Measurements from ENCODE around the gene LYZL1. TPM values are rescaled to one million over a fixed set of nuclear protein-coding genes. Genes with fewer than 3 reads are reported as not detected.

LYZL1 gene
- total and polyA plus RNA-seq, 12 donors = not detected

- Histone ChIP-seq H3K36me3 (no peaks in the 10 kb centered on the region), H3K9me3 (no peaks in the 10 kb centered on the region), H3K4me3 (no peak overlapping the region), H3K4me1 (no peaks in the 10 kb centered on the region), H3K27me3 (peaks cover 0 to 4% (median 0%) of the 10 kb centered on the region in 7 donors), H3K27ac (no peak overlapping the region)
- ATAC-seq (no peak), DNase-seq (no peak)
- WGBS, 2 donors = 70 to 81% methylated on average over 5 of the region's 5 CpGs
- intact Hi-C loops (cut with DNase I) = no loop called here
- TF ChIP-seq CTCF (IDR thresholded peaks at IDR 0.05) = no peak
Measured at GRCh38 chr10:29243066-29243465, 45.8 kb upstream of the LYZL1 start.

- Histone ChIP-seq H3K27ac (no peak overlapping the region), H3K4me1 (no peaks in the 10 kb centered on the region), H3K4me3 (no peak overlapping the region), H3K9me3 (no peaks in the 10 kb centered on the region), H3K27me3 (peaks cover 0 to 4% (median 0%) of the 10 kb centered on the region in 7 donors), H3K36me3 (no peaks in the 10 kb centered on the region)
- DNase-seq (no peak), ATAC-seq (no peak)
- WGBS, 2 donors = 96 to 100% methylated on average over 1 of the region's 1 CpG
- TF ChIP-seq CTCF (IDR thresholded peaks at IDR 0.05) = peak in 6 of 9 donors; percentile 30 to 39 (median 34)
- intact Hi-C loops (cut with DNase I) = no loop called here
Measured at GRCh38 chr10:29243750-29244149, 45.1 kb upstream of the LYZL1 start.

GRCh38 chr10:29244978-29245377 lies 43.9 kb upstream of the LYZL1 start:
- DNase-seq (no peak), ATAC-seq (no peak)
- no peak for TF ChIP-seq CTCF (IDR thresholded peaks at IDR 0.05)
- no peak overlapping the region for H3K27ac ChIP-seq
- H3K27me3 ChIP-seq = peaks cover 0 to 4% (median 0%) of the 10 kb centered on the region in 7 donors
- no peak overlapping the region for H3K4me3 ChIP-seq
- H3K36me3 ChIP-seq = no peaks in the 10 kb centered on the region
- WGBS, 2 donors = 87 to 97% methylated on average over 7 of the region's 7 CpGs
- H3K9me3 ChIP-seq = no peaks in the 10 kb centered on the region
- H3K4me1 ChIP-seq = no peaks in the 10 kb centered on the region
- intact Hi-C loops (cut with DNase I) = no loop called here

- Histone ChIP-seq H3K4me3 (no peak overlapping the region), H3K27ac (no peak overlapping the region), H3K9me3 (no peaks in the 10 kb centered on the region), H3K27me3 (peaks cover 0 to 4% (median 0%) of the 10 kb centered on the region in 7 donors), H3K36me3 (no peaks in the 10 kb centered on the region), H3K4me1 (no peaks in the 10 kb centered on the region)
- intact Hi-C loops (cut with DNase I) = no loop called here
- WGBS, 2 donors = 60 to 70% methylated on average over 11 of the region's 11 CpGs
- DNase-seq (no peak), ATAC-seq (no peak)
- no peak for TF ChIP-seq CTCF (IDR thresholded peaks at IDR 0.05)
Measured at GRCh38 chr10:29245476-29245875, 43.4 kb upstream of the LYZL1 start.
